Fibroblast of the aortic adventitia (primary cell): ENCODE measurements around the gene MORN1. TPM values are rescaled to one million over a fixed set of nuclear protein-coding genes. Genes with fewer than 3 reads are reported as not detected.

Experiments used
- DNase-seq: peaks from one replicate; pipeline ENCODE4 v3.0.0-alpha.2; 2010; ENCODE audit warnings: low read depth
- H3K4me3 ChIP-seq: 2 replicates; pipeline ENCODE4 v1.5.1; 2011; ENCODE audit warnings: low read depth, mild to moderate bottlenecking, control low read depth, low read length, moderate library complexity
- CTCF ChIP-seq: IDR thresholded peaks from 2 replicates; pipeline ENCODE4 v1.5.1; 2011; ENCODE audit warnings: mild to moderate bottlenecking, low read length, control low read depth, inconsistent platforms; ENCODE audit not compliant: insufficient read depth
- total RNA-seq: library from RNA; depleted of rRNA; stranded (reverse); fragments of >200 nt; gene quantifications from 2 replicates; pipeline ENCODE4 v1.2.3, GENCODE V29; 2012; ENCODE audit warnings: low replicate concordance

The MORN1 gene
- total RNA-seq, 1 donor, result 11.8 TPM

GRCh38 chr1:2323451-2323974 lies 67.8 kb downstream of the MORN1 start:
- H3K4me3 ChIP-seq, result no peak overlapping the region
- no peak for TF ChIP-seq CTCF
- DNase-seq, result no peak

DNA sequence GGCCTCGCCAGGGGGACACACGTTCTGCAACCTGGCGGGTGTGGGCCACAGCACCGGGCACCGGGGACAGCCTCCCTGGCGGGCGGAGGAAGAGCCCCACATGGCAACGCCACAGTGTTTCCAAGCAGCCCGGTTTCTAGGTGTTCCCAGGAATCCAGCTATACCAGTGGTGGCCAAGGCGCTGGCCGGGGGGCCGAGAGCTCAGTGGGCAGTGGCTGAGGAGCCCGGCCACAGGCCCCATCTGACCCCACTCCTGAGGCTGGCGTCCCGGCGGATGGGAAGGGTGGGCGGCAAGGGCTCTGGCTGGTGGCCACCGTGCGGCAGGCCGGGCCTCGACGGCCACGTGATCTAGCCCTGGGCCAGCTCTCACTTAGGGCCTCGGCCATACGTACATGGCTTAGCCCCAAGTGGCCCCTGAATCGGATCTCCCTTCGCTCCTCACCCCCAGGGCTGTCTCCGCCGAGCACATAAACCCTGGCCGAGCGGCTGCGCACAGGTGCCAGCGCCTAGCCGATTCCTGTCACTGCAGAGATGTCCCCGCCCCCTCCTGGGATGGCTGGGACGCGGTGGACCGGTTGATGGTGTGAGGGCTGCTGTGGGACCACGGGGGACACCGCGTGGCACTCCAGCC lies 68.7 kb downstream of the MORN1 start:
- no peak for TF ChIP-seq CTCF
- DNase-seq, result no peak
- H3K4me3 ChIP-seq, result no peak overlapping the region

DNA sequence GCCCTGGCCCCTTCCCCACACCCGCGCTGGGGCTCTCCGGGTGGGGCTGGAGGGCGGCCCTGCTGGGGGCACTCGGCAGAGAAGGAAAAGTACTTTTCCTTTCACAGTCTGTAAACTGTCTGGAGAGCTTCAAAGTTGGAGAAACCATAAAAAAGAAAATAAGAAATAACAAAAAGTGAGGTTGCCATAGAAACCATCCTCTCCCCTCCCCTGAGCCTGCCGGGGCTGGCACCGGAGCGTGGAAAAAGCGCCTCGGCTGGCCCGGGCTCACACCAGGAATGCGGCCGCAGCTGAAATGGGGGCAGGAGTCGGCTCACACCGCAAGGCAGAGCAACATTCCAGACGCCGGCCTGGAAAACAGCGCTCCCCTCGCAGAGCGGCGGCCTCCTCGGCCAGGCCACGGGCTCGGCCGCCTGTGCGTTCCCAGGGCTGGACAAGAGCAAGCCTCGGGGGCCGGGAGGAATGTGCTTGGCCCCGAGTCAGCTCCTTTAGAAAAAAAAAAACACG lies 69.2 kb downstream of the MORN1 start:
- H3K4me3 ChIP-seq, result no peak overlapping the region
- peak; percentile 90 for DNase-seq
- peak; percentile 10 for TF ChIP-seq CTCF

DNA sequence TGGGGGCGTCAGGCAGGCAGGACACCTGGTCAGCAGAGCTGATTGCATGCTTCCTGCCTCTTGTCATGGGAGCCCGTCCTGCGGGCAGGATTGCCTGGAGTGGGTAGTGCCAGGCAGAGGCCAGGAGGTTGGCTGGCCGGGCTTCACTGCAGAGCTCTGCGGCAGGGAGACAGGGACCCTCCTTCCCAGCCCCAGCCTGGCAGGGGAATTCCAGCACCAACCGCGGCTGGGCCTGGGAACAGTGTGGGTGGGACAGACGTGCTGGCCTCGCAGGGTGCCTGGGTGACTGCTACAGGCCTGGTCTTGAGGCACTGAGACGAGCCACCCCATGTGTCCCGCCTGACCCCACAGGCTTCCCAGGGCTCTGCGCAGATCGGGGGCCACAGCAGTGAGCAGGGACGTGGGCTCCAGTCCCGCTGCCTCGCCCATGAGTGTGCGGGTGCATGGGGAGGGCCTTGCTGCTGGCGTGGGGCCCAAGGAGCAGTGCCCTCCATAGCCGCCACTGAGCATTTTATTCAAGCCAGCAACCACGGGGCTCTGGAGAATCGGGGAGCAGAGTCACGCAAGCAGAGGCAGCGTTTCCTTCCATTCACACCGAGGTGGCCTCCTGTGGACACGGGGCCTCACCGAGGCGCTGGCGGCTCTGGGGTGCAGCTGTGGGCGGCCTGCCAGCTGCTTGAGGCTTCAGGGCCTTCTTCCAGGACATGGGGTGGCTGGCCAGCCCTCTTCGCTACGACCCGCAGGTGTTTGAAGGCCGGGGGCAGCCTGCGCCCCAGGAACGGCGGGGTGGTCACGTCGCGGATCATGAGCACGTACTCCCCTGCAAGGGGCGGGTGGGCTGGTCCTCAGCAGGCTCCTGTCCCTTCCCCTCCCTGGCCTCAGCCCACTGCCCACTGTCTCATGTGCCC lies 70.3 kb downstream of the MORN1 start:
- no peak for TF ChIP-seq CTCF
- DNase-seq, result no peak
- no peak overlapping the region for H3K4me3 ChIP-seq

- H3K4me3 ChIP-seq, result no peak overlapping the region
- no peak for TF ChIP-seq CTCF
- no peak for DNase-seq
Measured at GRCh38 chr1:2320006-2320405, 71.3 kb downstream of the MORN1 start.

- no peak for DNase-seq
- no peak overlapping the region for H3K4me3 ChIP-seq
- TF ChIP-seq CTCF, result no peak
Measured at GRCh38 chr1:2319291-2319690, 72.1 kb downstream of the MORN1 start.
